Measurements from ENCODE around the gene RBM3. TPM values are rescaled to one million over a fixed set of nuclear protein-coding genes. Genes with fewer than 3 reads are reported as not detected.

RBM3 gene
- total and polyA plus RNA-seq, 10 of the 15 experiments (the other 5 are each of a cell fraction or from before 2014, with no cell fraction given): 170 to 467 (median 259) TPM

DNA sequence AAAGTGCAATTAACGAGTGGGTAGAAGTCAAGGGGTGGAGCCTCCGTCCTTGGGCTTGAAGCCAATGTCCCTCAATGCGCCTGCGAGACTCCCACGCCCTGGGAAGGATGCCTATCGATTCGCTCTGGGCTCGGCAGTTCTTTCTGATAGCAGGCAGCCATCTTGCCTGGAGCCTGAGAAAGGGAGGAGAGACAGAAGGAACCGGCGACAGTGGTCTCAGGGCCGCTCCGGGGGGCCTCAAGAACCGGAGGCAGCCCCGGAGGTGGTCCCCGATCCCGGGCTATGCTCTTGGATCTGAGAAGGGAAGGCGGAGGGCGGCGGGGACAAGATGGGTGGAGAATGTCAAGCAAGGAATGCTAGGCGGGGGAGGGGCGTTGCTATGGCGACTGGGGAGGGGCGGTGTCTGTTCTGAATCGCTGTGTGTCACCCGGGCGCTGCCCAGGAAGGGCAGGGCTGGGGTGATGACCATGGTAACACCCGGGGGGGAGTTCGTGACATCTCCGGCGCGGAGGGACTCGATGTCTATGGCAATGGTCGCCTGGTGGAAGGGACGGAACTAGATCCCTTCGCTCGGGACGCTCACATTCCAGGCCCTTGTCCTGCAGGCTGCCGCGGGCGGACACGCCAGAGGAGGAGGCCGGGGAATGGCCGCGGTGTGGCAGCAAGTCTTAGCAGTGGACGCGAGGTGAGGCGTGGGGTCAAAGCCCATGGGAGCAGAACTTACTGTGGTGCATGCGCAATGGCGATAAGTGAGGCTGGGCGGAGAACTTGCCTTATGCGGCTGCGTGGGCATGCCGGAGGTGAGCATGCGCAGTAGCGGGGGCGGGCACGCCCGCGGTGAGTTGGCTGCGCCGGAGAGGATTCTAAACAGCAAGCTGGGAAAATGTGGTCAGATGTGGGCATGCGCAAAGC, 23.3 kb downstream of the RBM3 start, which contains the start of gene WDR13 (continued):
- no peak for TF ChIP-seq HSF1 (IDR thresholded peaks at IDR 0.05; ENCODE audit: low read depth, low read length)
- no peak for TF ChIP-seq MYB (IDR thresholded peaks at IDR 0.05; ENCODE audit: borderline replicate concordance, low read depth, low read length)
- TF ChIP-seq MAX (IDR thresholded peaks at IDR 0.05; ENCODE audit: low read depth, low read length): no peak; the same call in 1 of the 2 replicates
- TF ChIP-seq ZNF384 (IDR thresholded peaks at IDR 0.05; ENCODE audit: borderline replicate concordance, low read depth, low read length): no peak
- no peak for TF ChIP-seq TCF3 (IDR thresholded peaks at IDR 0.05; ENCODE audit: borderline replicate concordance, insufficient read depth, low read depth, low read length)
- no peak for TF ChIP-seq KDM1A (IDR thresholded peaks at IDR 0.05; ENCODE audit: borderline replicate concordance)
- TF ChIP-seq SUZ12 (IDR thresholded peaks at IDR 0.05; ENCODE audit: unreplicated experiment): no peak
- no peak for TF ChIP-seq SREBF1 (IDR thresholded peaks at IDR 0.05; ENCODE audit: low read length)
- peak; percentile 46 for TF ChIP-seq SP1 (IDR thresholded peaks at IDR 0.05; ENCODE audit: low read depth, low read length)
- TF ChIP-seq CBX5 (IDR thresholded peaks at IDR 0.05; ENCODE audit: low read depth): no peak
- TF ChIP-seq MEF2A (IDR thresholded peaks at IDR 0.05; ENCODE audit: insufficient read depth, low read depth, low read length): no peak
- no peak for TF ChIP-seq MTA3 (IDR thresholded peaks at IDR 0.05; ENCODE audit: borderline replicate concordance, low read length)
- no peak; the same call in 1 of the 2 replicates for TF ChIP-seq SIN3A (IDR thresholded peaks at IDR 0.05; ENCODE audit: low read depth, low read length)
- TF ChIP-seq ZSCAN29 (IDR thresholded peaks at IDR 0.05): no peak
- no peak for TF ChIP-seq PML (IDR thresholded peaks at IDR 0.05; ENCODE audit: low read length)
- peak; percentile 91 for TF ChIP-seq MEF2B (IDR thresholded peaks at IDR 0.05; ENCODE audit: partially characterized antibody, poor library complexity, severe bottlenecking)
- TF ChIP-seq PAX8 (IDR thresholded peaks at IDR 0.05): no peak
- TF ChIP-seq ATF7 (IDR thresholded peaks at IDR 0.05; ENCODE audit: low read depth): 0 out of 2 replicates have a peak, but pooled peaks have one; percentile 10
- no peak for TF ChIP-seq RFX5 (IDR thresholded peaks at IDR 0.05; ENCODE audit: low read depth, low read length)
- no peak for TF ChIP-seq EP300 (IDR thresholded peaks at IDR 0.05; ENCODE audit: borderline replicate concordance in 1 of 2, control insufficient read depth in 1 of 2, low read depth in 2 of 2, low read length in 2 of 2)
- TF ChIP-seq MTA2 (IDR thresholded peaks at IDR 0.05; ENCODE audit: low read depth): no peak
- no peak for TF ChIP-seq REST (IDR thresholded peaks at IDR 0.05; ENCODE audit: low read depth, low read length)
- TF ChIP-seq RUNX3 (IDR thresholded peaks at IDR 0.05; ENCODE audit: low read length): no peak
- TF ChIP-seq, protein P1, sequence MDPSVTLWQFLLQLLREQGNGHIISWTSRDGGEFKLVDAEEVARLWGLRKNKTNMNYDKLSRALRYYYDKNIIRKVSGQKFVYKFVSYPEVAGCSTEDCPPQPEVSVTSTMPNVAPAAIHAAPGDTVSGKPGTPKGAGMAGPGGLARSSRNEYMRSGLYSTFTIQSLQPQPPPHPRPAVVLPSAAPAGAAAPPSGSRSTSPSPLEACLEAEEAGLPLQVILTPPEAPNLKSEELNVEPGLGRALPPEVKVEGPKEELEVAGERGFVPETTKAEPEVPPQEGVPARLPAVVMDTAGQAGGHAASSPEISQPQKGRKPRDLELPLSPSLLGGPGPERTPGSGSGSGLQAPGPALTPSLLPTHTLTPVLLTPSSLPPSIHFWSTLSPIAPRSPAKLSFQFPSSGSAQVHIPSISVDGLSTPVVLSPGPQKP (IDR thresholded peaks at IDR 0.05; ENCODE audit: low read depth, low read length): no peak
- no peak for TF ChIP-seq TCF7 (IDR thresholded peaks at IDR 0.05; ENCODE audit: borderline replicate concordance)
